Stimulated activated naive CD4-positive, alpha-beta T cell (primary cell): ENCODE measurements around the gene PTPRK.

Experiments
- DNase-seq, 6 experiments: peaks; one replicate each; lab custom pipeline; 2025; lab: John Stamatoyannopoulos, UW

Gene PTPRK

GRCh38 chr6:128131036-128131435 is 389.4 kb downstream of the PTPRK start:
- no peak for DNase-seq

DNA sequence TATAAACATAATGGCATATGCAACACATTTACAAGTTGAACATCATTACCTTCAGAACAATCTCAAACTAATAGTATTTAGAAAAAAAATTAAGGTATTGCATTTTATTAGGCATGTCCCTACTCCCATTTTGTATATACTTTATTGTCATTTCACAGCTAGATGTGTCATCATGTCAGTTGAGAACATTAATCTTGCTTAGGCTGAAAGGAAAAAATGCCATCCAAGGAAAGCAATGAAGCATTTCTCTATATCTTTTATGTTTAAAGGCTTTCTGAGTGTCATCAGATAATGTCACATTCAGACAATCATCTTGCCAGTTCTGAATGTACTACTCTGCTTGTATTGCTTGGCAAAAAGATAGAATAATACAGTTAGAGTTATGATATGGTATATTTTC is 390.7 kb downstream of the PTPRK start:
- DNase-seq: no peak

DNA sequence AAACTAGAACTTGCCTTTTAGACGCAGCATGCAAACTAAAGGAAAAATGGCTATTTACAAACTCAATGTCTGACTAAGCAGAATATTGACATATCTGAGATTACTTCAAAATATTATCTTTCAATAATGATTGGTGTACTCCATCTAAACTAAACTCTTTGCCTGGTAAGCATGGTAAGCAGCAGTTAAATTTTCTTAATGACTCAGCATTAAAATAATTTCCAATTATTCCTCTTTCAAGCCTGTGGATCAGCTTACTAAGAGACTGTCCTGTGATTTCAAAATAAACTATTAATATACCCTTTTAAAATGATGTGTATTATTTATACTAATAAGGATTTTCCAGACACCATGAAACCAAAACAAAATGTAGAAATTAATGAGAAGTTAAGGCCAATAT is 392.7 kb downstream of the PTPRK start:
- no peak for DNase-seq

GRCh38 chr6:128124713-128125112 is 395.7 kb downstream of the PTPRK start:
- no peak for DNase-seq

- no peak for DNase-seq
These were observed 398.8 kb downstream of the PTPRK start for GRCh38 chr6:128121610-128122009.

- no peak for DNase-seq
These were observed 399.2 kb downstream of the PTPRK start for GRCh38 chr6:128121190-128121589.

DNA sequence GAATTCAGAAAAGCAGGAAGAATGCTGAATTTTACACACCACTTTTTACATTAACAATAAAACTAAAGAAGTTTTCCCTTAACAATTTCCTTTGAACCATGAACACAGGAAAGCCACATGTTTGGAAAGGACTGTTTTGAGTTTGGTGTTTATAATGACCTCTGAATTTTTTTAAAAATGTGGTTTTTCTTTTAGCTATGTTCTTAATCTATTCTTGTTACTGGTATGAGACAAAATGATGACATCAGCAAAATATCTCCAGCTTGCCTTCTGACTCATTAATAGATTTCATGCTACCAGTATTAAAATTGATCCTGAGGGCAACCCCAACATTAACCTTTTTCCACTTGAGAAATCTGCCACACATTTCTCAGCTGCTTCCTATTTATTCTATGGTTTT is 402.0 kb downstream of the PTPRK start:
- no peak for DNase-seq

DNA sequence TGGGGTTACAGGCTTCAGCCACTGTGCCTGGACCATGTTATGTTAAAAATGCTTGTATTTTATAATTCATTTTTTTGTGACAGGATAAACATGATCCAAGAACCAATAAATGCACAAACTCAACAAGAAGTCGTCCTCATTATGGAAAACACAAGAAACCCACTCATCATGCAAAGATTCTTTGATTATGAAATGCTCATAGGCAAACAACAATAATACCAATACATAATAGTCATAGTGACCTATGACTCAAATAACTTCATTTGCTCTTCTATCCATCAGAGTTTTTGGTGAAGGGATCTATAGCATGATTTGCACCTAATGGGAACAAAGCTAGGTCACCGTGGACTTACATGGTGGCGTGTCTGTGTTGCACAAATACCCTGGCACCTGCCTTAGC is 402.5 kb downstream of the PTPRK start:
- DNase-seq: no peak

- no peak for DNase-seq
These were observed 406.2 kb downstream of the PTPRK start for GRCh38 chr6:128114164-128114563.

DNA sequence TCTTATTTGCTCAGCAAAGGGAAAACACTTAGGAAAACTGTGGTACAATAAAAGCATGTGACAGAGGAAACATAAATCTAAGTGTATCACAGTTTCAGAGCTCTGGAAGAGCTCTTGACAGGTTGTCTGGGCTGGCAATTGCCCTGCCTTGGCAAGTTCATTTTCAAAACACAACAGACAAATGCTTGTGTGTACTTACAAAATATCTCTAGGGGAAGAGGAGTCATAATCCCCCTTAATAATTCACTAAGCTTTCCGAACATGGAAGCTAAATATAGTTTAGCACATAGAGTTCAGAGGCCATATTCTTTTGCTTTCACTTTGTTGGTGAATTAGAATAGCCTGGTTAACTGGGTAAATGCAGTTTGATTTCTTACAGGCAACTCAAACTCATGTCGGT is 407.9 kb downstream of the PTPRK start:
- peak in 2 of 6 experiments; percentile 6 to 20 for DNase-seq

- no peak for DNase-seq
These were observed 409.3 kb downstream of the PTPRK start for GRCh38 chr6:128111096-128111495.

GRCh38 chr6:128107682-128108081 is 412.7 kb downstream of the PTPRK start:
- DNase-seq: no peak

- DNase-seq: no peak
These were observed 420.7 kb downstream of the PTPRK start for GRCh38 chr6:128099571-128100197.

- DNase-seq: no peak
These were observed 422.3 kb downstream of the PTPRK start for GRCh38 chr6:128098000-128098581.

GRCh38 chr6:128097009-128097408 is 423.4 kb downstream of the PTPRK start:
- DNase-seq: no peak

GRCh38 chr6:128095362-128095761 is 425.0 kb downstream of the PTPRK start:
- DNase-seq: no peak

DNA sequence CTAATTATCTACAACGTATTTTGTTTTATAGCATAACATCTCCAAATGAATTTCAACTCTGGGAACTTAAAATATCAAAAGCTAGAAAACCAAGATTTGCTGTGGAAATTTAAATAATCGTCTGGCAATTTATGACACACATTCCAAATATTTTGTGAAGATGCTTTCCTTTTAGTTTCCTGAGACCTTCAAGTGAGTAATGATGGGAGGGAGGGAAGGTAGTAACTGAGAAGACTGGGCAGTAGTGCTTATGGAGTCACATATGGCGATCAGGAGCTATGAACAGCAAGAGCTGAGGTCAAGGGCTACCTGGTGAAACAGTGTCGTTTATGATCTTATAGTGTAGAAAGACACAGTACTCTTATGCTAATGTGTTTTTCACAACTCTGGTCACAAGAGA is 441.4 kb downstream of the PTPRK start:
- DNase-seq: no peak

DNA sequence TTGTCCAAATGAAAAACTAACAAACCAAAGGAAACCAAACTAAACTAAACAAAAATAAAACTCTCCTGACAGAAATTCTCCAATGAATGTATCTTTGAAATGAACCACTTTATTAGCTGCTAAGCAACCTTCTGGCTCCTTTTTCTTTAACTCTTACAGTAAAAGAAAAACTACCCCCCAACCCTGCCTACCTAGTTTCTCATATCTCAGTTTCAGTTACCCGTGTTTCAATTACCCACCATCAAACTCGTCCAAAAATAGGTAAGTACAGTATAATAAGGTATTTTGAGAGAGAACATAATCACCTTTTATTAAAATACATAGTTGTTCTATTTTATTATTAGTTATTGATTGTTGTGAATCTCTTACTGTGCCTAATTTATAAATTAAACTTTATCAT is 442.1 kb downstream of the PTPRK start:
- no peak for DNase-seq

DNA sequence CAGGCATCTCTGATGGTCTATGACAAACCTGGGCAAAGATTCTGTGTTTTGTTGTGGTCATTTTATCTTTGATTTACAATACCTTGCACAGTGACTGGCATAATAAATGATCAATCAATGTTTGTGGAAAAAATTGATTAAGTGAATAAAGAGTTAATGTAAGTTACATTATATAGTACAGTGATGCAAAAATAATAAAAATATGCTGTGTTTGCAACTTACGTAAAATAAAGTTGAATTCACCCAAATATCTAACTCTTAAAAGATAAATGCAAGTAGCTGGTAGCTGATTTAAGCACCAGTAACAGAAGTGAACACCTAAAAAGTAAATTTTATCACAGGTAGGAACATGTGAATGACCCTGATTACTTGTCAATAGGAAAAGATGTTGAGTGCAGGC is 443.6 kb downstream of the PTPRK start:
- DNase-seq: no peak

- DNase-seq: no peak
These were observed 445.8 kb downstream of the PTPRK start for GRCh38 chr6:128074567-128074966.

DNA sequence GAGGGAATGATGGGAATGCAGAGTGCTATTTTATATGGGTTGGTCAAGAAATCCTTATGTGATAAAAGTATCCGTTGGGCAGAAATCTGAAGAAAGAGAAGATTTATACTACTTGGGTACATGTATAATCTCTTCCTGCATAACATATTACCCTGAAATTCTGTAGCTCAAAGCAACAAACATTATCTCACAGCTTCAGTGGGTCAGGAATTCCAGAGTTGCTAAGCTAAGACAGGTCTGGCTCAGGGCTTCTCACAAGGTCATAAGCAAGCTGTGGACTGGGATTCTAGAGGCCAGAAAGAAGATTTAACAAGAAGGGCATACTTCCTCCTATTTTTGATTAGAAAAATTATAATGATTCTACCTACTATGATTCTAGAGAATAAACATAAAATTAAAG is 447.0 kb downstream of the PTPRK start:
- DNase-seq: no peak

DNA sequence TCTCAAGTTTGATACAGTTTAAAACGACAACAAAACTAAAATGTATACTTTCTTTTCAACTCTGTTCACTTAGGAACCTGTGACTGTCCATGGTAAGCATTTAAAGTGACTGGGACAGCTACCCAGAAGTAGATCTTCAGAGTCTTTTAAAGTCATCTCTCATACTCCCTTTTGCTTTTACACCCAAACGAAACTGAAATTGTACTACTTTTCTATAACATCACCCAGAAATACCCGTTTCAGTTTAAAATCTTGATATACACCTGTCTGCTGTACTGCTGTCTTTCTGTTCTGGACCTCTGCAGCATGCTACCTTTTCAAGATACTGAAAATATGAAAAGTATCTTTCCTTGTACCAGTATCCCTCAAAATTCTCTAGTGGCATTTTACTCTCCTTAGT is 449.2 kb downstream of the PTPRK start:
- no peak for DNase-seq

GRCh38 chr6:128070406-128070805 is 450.0 kb downstream of the PTPRK start:
- DNase-seq: no peak

DNA sequence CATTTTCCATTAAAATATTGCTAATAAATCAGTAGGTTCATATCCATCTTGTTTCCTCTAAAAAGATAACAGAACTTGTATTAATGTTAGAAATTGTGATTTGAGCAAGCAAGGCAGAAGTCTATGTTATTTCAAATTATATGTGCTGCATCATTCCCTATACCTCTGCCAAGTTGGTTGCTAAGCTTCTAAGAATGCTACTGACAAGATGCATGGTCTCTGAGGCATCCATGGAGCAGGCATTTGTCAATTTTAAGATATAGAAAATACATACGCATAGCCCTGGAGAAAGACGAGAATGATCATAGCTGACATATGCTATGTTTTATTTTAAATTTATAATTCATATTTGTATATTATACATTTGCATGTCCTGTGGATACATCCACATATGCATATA is 451.2 kb downstream of the PTPRK start:
- DNase-seq: no peak
